HFFc6 (cell line): Measurements from ENCODE around the gene STK39. TPM values are rescaled to one million over a fixed set of nuclear protein-coding genes. Genes with fewer than 3 reads are reported as not detected.

Experiments
- DNase-seq: peaks from one replicate; pipeline ENCODE4 v3.0.0-alpha.2; 2018
- H3K27ac Mint-ChIP-seq: 2 replicates; pipeline ENCODE4 v1.8.0; 2020; ENCODE audit warnings: mild to moderate bottlenecking, mixed read lengths
- H3K27me3 Mint-ChIP-seq: 2 replicates; pipeline ENCODE4 v1.8.0; 2021; ENCODE audit warnings: mild to moderate bottlenecking, moderate library complexity, mixed read lengths; ENCODE audit not compliant: insufficient read depth
- H3K36me3 Mint-ChIP-seq: 2 replicates; pipeline ENCODE4 v1.8.0; 2021; ENCODE audit warnings: low read depth, mixed read lengths
- H3K4me1 Mint-ChIP-seq: 2 replicates; pipeline ENCODE4 v1.8.0; 2020; ENCODE audit warnings: low read depth, mixed read lengths
- H3K4me3 Mint-ChIP-seq: 2 replicates; pipeline ENCODE4 v1.8.0; 2020; ENCODE audit warnings: mild to moderate bottlenecking, moderate library complexity, mixed read lengths
- H3K9me3 Mint-ChIP-seq: 2 replicates; pipeline ENCODE4 v1.8.0; 2020; ENCODE audit warnings: mild to moderate bottlenecking, mixed read lengths
- total RNA-seq, 6 experiments: library from RNA; stranded (reverse); fragmentation: NEBNext Ultra II Directional; extraction: Animal tissue kit (Norgen Biotek cat#: 25700); gene quantifications; 2 replicates in 1 of 6; 3 replicates in 5 of 6; pipeline ENCODE4 v1.2.3, GENCODE V29; 2021
- TF ChIP-seq, protein P1 (sequence below): fragments of 200-600 bp; sonication (generic); IDR thresholded peaks from 2 replicates; pipeline ENCODE4 v1.5.0; 2021; ENCODE audit warnings: antibody characterized with exemption, mild to moderate bottlenecking

STK39 gene
- total RNA-seq, 6 experiments from 2014 or later: 27.7 to 36.4 (median 33.4) TPM

GRCh38 chr2:168140892-168141291 is 106.5 kb downstream of the STK39 start:
- Mint-ChIP-seq H3K27ac (no peak overlapping the region), H3K4me1 (peaks cover under 1% of the 10 kb centered on the region), H3K9me3 (no peaks in the 10 kb centered on the region), H3K36me3 (no peaks in the 10 kb centered on the region; the same call in 1 of the 2 replicates), H3K27me3 (no peaks in the 10 kb centered on the region; the same call in 1 of the 2 replicates), H3K4me3 (no peak overlapping the region)
- TF ChIP-seq, protein P1, sequence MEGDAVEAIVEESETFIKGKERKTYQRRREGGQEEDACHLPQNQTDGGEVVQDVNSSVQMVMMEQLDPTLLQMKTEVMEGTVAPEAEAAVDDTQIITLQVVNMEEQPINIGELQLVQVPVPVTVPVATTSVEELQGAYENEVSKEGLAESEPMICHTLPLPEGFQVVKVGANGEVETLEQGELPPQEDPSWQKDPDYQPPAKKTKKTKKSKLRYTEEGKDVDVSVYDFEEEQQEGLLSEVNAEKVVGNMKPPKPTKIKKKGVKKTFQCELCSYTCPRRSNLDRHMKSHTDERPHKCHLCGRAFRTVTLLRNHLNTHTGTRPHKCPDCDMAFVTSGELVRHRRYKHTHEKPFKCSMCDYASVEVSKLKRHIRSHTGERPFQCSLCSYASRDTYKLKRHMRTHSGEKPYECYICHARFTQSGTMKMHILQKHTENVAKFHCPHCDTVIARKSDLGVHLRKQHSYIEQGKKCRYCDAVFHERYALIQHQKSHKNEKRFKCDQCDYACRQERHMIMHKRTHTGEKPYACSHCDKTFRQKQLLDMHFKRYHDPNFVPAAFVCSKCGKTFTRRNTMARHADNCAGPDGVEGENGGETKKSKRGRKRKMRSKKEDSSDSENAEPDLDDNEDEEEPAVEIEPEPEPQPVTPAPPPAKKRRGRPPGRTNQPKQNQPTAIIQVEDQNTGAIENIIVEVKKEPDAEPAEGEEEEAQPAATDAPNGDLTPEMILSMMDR: no peak
- DNase-seq: no peak

GRCh38 chr2:168139852-168140251 is 107.5 kb downstream of the STK39 start:
- no peak for DNase-seq
- H3K9me3 Mint-ChIP-seq: no peaks in the 10 kb centered on the region
- H3K27ac Mint-ChIP-seq: no peak overlapping the region
- no peaks in the 10 kb centered on the region; the same call in 1 of the 2 replicates for H3K36me3 Mint-ChIP-seq
- H3K4me1 Mint-ChIP-seq: peaks cover 10% of the 10 kb centered on the region
- TF ChIP-seq, protein P1: no peak
- no peaks in the 10 kb centered on the region; the same call in 1 of the 2 replicates for H3K27me3 Mint-ChIP-seq
- no peak overlapping the region for H3K4me3 Mint-ChIP-seq

DNA sequence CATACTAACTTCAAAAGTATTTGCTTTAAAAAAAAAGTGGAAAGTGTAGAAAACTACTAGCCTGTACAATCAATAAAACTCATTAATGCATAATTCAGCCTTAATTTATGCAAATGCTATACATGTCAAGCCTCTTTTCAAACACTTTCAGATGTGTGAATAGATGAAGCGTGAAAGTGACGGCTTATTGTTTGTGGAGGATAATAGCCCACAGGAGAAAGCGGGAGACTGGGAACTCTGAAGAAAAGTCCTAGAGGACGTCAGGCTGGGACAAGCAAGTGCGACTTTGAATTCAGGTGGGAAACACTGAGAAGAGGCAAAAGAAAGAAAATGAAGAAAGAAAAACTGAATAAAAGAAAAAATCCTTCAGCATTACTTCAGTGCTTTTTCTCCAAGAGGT is 108.5 kb downstream of the STK39 start:
- H3K27ac Mint-ChIP-seq: no peak overlapping the region
- peaks cover 10% of the 10 kb centered on the region for H3K4me1 Mint-ChIP-seq
- no peak for DNase-seq
- no peaks in the 10 kb centered on the region for H3K36me3 Mint-ChIP-seq
- H3K4me3 Mint-ChIP-seq: no peak overlapping the region
- H3K9me3 Mint-ChIP-seq: no peaks in the 10 kb centered on the region
- TF ChIP-seq, protein P1: no peak
- H3K27me3 Mint-ChIP-seq: no peaks in the 10 kb centered on the region; the same call in 1 of the 2 replicates

DNA sequence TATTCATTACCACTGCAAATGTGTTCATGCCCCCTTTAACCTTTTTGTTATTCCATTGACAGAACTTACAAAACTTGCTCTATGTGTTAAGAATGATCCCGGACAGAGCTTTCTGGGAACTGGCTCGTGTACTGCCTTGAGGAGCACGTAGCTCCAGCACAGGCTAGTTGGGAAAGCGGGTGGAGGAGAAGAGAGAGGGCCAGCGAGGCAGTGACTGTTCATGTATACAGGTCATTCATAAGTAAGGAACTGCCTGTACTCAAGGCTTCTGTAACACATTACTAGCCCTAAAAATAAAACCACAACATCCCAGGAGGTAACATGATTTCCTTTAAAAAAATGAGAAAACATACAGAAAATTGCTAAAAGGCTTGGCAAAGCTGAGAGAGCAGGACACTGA is 109.0 kb downstream of the STK39 start:
- Mint-ChIP-seq H3K27ac (no peak overlapping the region), H3K36me3 (no peaks in the 10 kb centered on the region), H3K9me3 (no peaks in the 10 kb centered on the region), H3K27me3 (no peaks in the 10 kb centered on the region; the same call in 1 of the 2 replicates), H3K4me3 (no peak overlapping the region), H3K4me1 (peaks cover 10% of the 10 kb centered on the region)
- TF ChIP-seq, protein P1: no peak
- DNase-seq: no peak

- H3K4me3 Mint-ChIP-seq: no peak overlapping the region
- 0 out of 2 replicates have a peak overlapping the region, but pooled peaks have one; percentile 13 for H3K27ac Mint-ChIP-seq
- H3K4me1 Mint-ChIP-seq: peaks cover 11% of the 10 kb centered on the region
- H3K27me3 Mint-ChIP-seq: no peaks in the 10 kb centered on the region; the same call in 1 of the 2 replicates
- no peaks in the 10 kb centered on the region for H3K36me3 Mint-ChIP-seq
- TF ChIP-seq, protein P1: no peak
- no peaks in the 10 kb centered on the region for H3K9me3 Mint-ChIP-seq
- DNase-seq: no peak
Measured at GRCh38 chr2:168137510-168138180, 109.8 kb downstream of the STK39 start.
